DOHH2 (cell line): ENCODE data around the gene CASZ1.

Experiments used
- H3F3A ChIP-seq: fragments of 200-600 bp; sonication (generic), shearing (Covaris generic); 2 replicates; pipeline ENCODE4 v1.6.0; 2016; ENCODE audit warnings: antibody characterized with exemption, mild to moderate bottlenecking; ENCODE audit not compliant: control insufficient read depth, insufficient read depth
- H3K27ac ChIP-seq: fragments of 200-600 bp; sonication (generic); 2 replicates; pipeline ENCODE4 v1.5.1; 2014; ENCODE audit warnings: low read depth, mild to moderate bottlenecking, low read length, moderate library complexity
- H3K27me3 ChIP-seq: fragments of 200-600 bp; sonication (generic); 2 replicates; pipeline ENCODE4 v1.6.1; 2014; ENCODE audit warnings: mild to moderate bottlenecking, low read length, mixed read lengths; ENCODE audit not compliant: control insufficient read depth
- H3K36me3 ChIP-seq: fragments of 200-600 bp; sonication (generic); 2 replicates; pipeline ENCODE4 v1.6.1; 2014; ENCODE audit warnings: mild to moderate bottlenecking, low read length, moderate library complexity, mixed read lengths; ENCODE audit not compliant: control insufficient read depth
- H3K4me1 ChIP-seq: fragments of 200-600 bp; sonication (generic); 2 replicates; pipeline ENCODE4 v1.6.1; 2014; ENCODE audit warnings: mild to moderate bottlenecking, low read length, mixed read lengths; ENCODE audit not compliant: control insufficient read depth
- H3K4me2 ChIP-seq: fragments of 200-600 bp; sonication (generic); 2 replicates; pipeline ENCODE4 v1.6.0; 2014; ENCODE audit warnings: mild to moderate bottlenecking, low read length, moderate library complexity
- H3K4me3 ChIP-seq: fragments of 200-600 bp; sonication (generic); 2 replicates; pipeline ENCODE4 v1.5.1; 2014; ENCODE audit warnings: mild to moderate bottlenecking, low read length, mixed read lengths
- H3K79me2 ChIP-seq: fragments of 200-600 bp; sonication (generic); 2 replicates; pipeline ENCODE4 v1.6.1; 2014; ENCODE audit warnings: mild to moderate bottlenecking, low read length, mixed read lengths; ENCODE audit not compliant: control insufficient read depth
- H3K9me2 ChIP-seq: fragments of 200-600 bp; sonication (generic); replicated peaks from 2 replicates; pipeline ENCODE4 v1.6.1; 2014; ENCODE audit warnings: mild to moderate bottlenecking, low read length, mixed read lengths; ENCODE audit not compliant: control insufficient read depth
- H3K9me3 ChIP-seq: fragments of 200-600 bp; sonication (generic); 2 replicates; pipeline ENCODE4 v1.6.1; 2014; ENCODE audit warnings: antibody characterized with exemption, low read length, mixed read lengths; ENCODE audit not compliant: control insufficient read depth, insufficient read depth
- H4K20me1 ChIP-seq: fragments of 200-600 bp; sonication (generic); 2 replicates; pipeline ENCODE4 v1.6.0; 2014; ENCODE audit warnings: low read depth, mild to moderate bottlenecking, antibody characterized with exemption, low read length, moderate library complexity; ENCODE audit not compliant: control insufficient read depth, insufficient read depth
- CTCF ChIP-seq: fragments of 200-600 bp; sonication (generic); IDR thresholded peaks from one replicate; pipeline ENCODE4 v1.5.1; 2014; ENCODE audit warnings: antibody characterized with exemption, mild to moderate bottlenecking, low read depth, low read length; ENCODE audit not compliant: poor library complexity, severe bottlenecking
- EZH2phosphoT487 ChIP-seq: fragments of 200-600 bp; sonication (generic); IDR thresholded peaks from 2 replicates; pipeline ENCODE4 v1.6.1; 2017; ENCODE audit warnings: borderline replicate concordance, mild to moderate bottlenecking, antibody characterized with exemption, low read length, moderate library complexity, mixed read lengths

CASZ1 gene

GRCh38 chr1:10672343-10673050, 123.9 kb downstream of the CASZ1 start:
- Histone ChIP-seq H3K9me3 (no peaks in the 10 kb centered on the region), H3K36me3 (no peaks in the 10 kb centered on the region), H3K4me3 (no peak overlapping the region), H3K27me3 (no peaks in the 10 kb centered on the region), H3K4me1 (no peaks in the 10 kb centered on the region), H3K27ac (no peak overlapping the region), H3F3A (no peaks in the 10 kb centered on the region), H3K9me2 (no peaks in the 10 kb centered on the region), H3K79me2 (no peaks in the 10 kb centered on the region), H3K4me2 (no peak overlapping the region), H4K20me1 (no peaks in the 10 kb centered on the region)
- TF ChIP-seq EZH2phosphoT487 (no peak), CTCF (no peak)

- no peaks in the 10 kb centered on the region for H3K27me3 ChIP-seq
- H3K9me3 ChIP-seq = no peaks in the 10 kb centered on the region
- no peaks in the 10 kb centered on the region for H3K79me2 ChIP-seq
- no peak overlapping the region for H3K4me3 ChIP-seq
- TF ChIP-seq EZH2phosphoT487 (no peak), CTCF (no peak)
- no peaks in the 10 kb centered on the region for H3K36me3 ChIP-seq
- H3K27ac ChIP-seq = no peak overlapping the region
- no peaks in the 10 kb centered on the region for H3K9me2 ChIP-seq
- no peaks in the 10 kb centered on the region for H4K20me1 ChIP-seq
- H3K4me2 ChIP-seq = no peak overlapping the region
- no peaks in the 10 kb centered on the region for H3K4me1 ChIP-seq
- no peaks in the 10 kb centered on the region for H3F3A ChIP-seq
These were observed 124.7 kb downstream of the CASZ1 start for GRCh38 chr1:10671622-10672342.

GRCh38 chr1:10671090-10671489, 125.4 kb downstream of the CASZ1 start:
- H3K79me2 ChIP-seq = no peaks in the 10 kb centered on the region
- H4K20me1 ChIP-seq = no peaks in the 10 kb centered on the region
- H3K4me2 ChIP-seq = no peak overlapping the region
- H3F3A ChIP-seq = no peaks in the 10 kb centered on the region
- no peak overlapping the region for H3K27ac ChIP-seq
- no peak overlapping the region for H3K4me3 ChIP-seq
- no peak for TF ChIP-seq CTCF
- no peak for TF ChIP-seq EZH2phosphoT487
- no peaks in the 10 kb centered on the region for H3K9me3 ChIP-seq
- H3K27me3 ChIP-seq = no peaks in the 10 kb centered on the region
- H3K4me1 ChIP-seq = no peaks in the 10 kb centered on the region
- no peaks in the 10 kb centered on the region for H3K36me3 ChIP-seq
- H3K9me2 ChIP-seq = no peaks in the 10 kb centered on the region
